IMR-90 (cell line): ENCODE measurements around the gene ZBP1. TPM values are rescaled to one million over a fixed set of nuclear protein-coding genes. Genes with fewer than 3 reads are reported as not detected.

Experiments used
- ATAC-seq: fragments of 200-7000 bp; cut with Tn5 transposase; 2 replicates; pipeline ENCODE4 v1.9.1; 2020; ENCODE audit warnings: low read depth, mild to moderate bottlenecking, moderate library complexity
- BruUV-seq: library from RNA; stranded (reverse); fragments of 400-500 nt; replicated peaks from 2 replicates; lab custom pipeline; 2021; lab: Mats Ljungman, UMichigan
- CTCF ChIA-PET: fragments of 300-600 bp; formaldehyde crosslinking; extraction: SDS; loops from one replicate; lab custom pipeline; 2021; ENCODE audit warnings: antibody characterized with exemption; lab: Yijun Ruan, JAX
- POLR2A ChIA-PET: fragments of 300-600 bp; sonication (Branson Sonifier 250); formaldehyde crosslinking; loops from one replicate; lab custom pipeline; 2022; ENCODE audit warnings: antibody characterized with exemption; ENCODE audit not compliant: unreplicated experiment; lab: Charles Lee
- DNase-seq: peaks from one replicate; pipeline ENCODE4 v3.0.0; 2013
- H2AFZ ChIP-seq: replicated peaks from 2 replicates; pipeline ENCODE3; 2013; ENCODE audit warnings: low read length, mild to moderate bottlenecking; ENCODE audit not compliant: poor library complexity
- H2AK5ac ChIP-seq: 2 replicates; pipeline ENCODE4 v1.6.1; 2013; ENCODE audit warnings: low read depth, low read length, inconsistent platforms
- H2AK9ac ChIP-seq: replicated peaks from 2 replicates; pipeline ENCODE3; 2013; ENCODE audit warnings: mild to moderate bottlenecking, low read depth, low read length, moderate library complexity; ENCODE audit not compliant: poor library complexity
- H2BK120ac ChIP-seq: 2 replicates; pipeline ENCODE4 v1.6.1; 2013; ENCODE audit warnings: low read depth, low read length, inconsistent platforms
- H2BK15ac ChIP-seq: 3 replicates; pipeline ENCODE4 v1.6.1; 2013; ENCODE audit warnings: low read depth, low read length, inconsistent platforms
- H2BK20ac ChIP-seq: 2 replicates; pipeline ENCODE4 v1.6.1; 2013; ENCODE audit warnings: low read depth, mild to moderate bottlenecking, inconsistent platforms, low read length, moderate library complexity
- H2BK5ac ChIP-seq: 2 replicates; pipeline ENCODE4 v1.6.1; 2013; ENCODE audit warnings: mild to moderate bottlenecking, low read depth, low read length, inconsistent platforms; ENCODE audit not compliant: poor library complexity, severe bottlenecking
- H3K14ac ChIP-seq: replicated peaks from 2 replicates; pipeline ENCODE4 v1.6.1; 2013; ENCODE audit warnings: low read depth, low read length, inconsistent platforms
- H3K18ac ChIP-seq: 2 replicates; pipeline ENCODE4 v1.6.1; 2013; ENCODE audit warnings: low read depth, low read length, control low read depth
- H3K23ac ChIP-seq: 2 replicates; pipeline ENCODE4 v1.6.1; 2013; ENCODE audit warnings: low read depth, low read length, inconsistent platforms
- H3K27ac ChIP-seq: 2 replicates; pipeline ENCODE4 v1.5.1; 2013; ENCODE audit warnings: mild to moderate bottlenecking, control low read depth, low read length; ENCODE audit not compliant: insufficient read depth
- H3K27me3 ChIP-seq: 2 replicates; pipeline ENCODE4 v1.6.1; 2013; ENCODE audit warnings: low read length; ENCODE audit not compliant: control insufficient read depth, insufficient read depth
- H3K36me3 ChIP-seq: 2 replicates; pipeline ENCODE4 v1.6.1; 2013; ENCODE audit warnings: low read length, mixed read lengths; ENCODE audit not compliant: control insufficient read depth, insufficient read depth
- H3K4ac ChIP-seq: 2 replicates; pipeline ENCODE4 v1.6.1; 2013; ENCODE audit warnings: low read depth, low read length, inconsistent platforms
- H3K4me1 ChIP-seq: 2 replicates; pipeline ENCODE4 v1.6.1; 2013; ENCODE audit warnings: low read length, mixed read lengths; ENCODE audit not compliant: control insufficient read depth, insufficient read depth
- H3K4me2 ChIP-seq: 2 replicates; pipeline ENCODE4 v1.6.1; 2013; ENCODE audit warnings: low read depth, mild to moderate bottlenecking, control low read depth, low read length, moderate library complexity
- H3K4me3 ChIP-seq: 2 replicates; pipeline ENCODE4 v1.5.1; 2013; ENCODE audit warnings: low read depth, mild to moderate bottlenecking, control low read depth, low read length, moderate library complexity; ENCODE audit not compliant: insufficient read depth
- H3K56ac ChIP-seq: 2 replicates; pipeline ENCODE4 v1.6.1; 2013; ENCODE audit warnings: low read length, inconsistent platforms; ENCODE audit not compliant: insufficient read depth; ENCODE audit errors: extremely low read depth
- H3K79me1 ChIP-seq, 2 experiments: 2 replicates each; pipeline ENCODE4 v1.6.1; 2013; ENCODE audit warnings: low read length in 2 of 2, inconsistent platforms in 1 of 2, low read depth in 1 of 2
- H3K9ac ChIP-seq: 2 replicates; pipeline ENCODE4 v1.6.1; 2013; ENCODE audit warnings: low read depth, low read length, control low read depth
- H3K9me1 ChIP-seq: 2 replicates; pipeline ENCODE4 v1.6.1; 2013; ENCODE audit warnings: low read length, inconsistent platforms; ENCODE audit not compliant: insufficient read depth
- H3K9me3 ChIP-seq: 2 replicates; pipeline ENCODE4 v1.6.1; 2013; ENCODE audit warnings: low read length; ENCODE audit not compliant: control insufficient read depth, insufficient read depth
- H4K20me1 ChIP-seq: 2 replicates; pipeline ENCODE4 v1.6.1; 2013; ENCODE audit warnings: low read length, inconsistent platforms; ENCODE audit not compliant: insufficient read depth
- H4K5ac ChIP-seq: 2 replicates; pipeline ENCODE4 v1.6.1; 2013; ENCODE audit warnings: mild to moderate bottlenecking, low read depth, low read length, control low read depth
- H4K8ac ChIP-seq, 2 experiments: 2 replicates each; pipeline ENCODE4 v1.6.1; 2013; ENCODE audit warnings: low read depth in 2 of 2, low read length in 2 of 2, control low read depth in 1 of 2, inconsistent platforms in 1 of 2
- H4K91ac ChIP-seq: 2 replicates; pipeline ENCODE4 v1.6.1; 2013; ENCODE audit warnings: low read depth, low read length, inconsistent platforms; ENCODE audit not compliant: insufficient read depth
- BHLHE40 ChIP-seq: fragments of 150-350 bp; IDR thresholded peaks from 2 replicates; pipeline ENCODE4 v1.6.1; 2016; ENCODE audit warnings: mild to moderate bottlenecking, low read depth, low read length
- CEBPB ChIP-seq: IDR thresholded peaks from 2 replicates; pipeline ENCODE4 v1.6.1; 2012; ENCODE audit warnings: low read depth, low read length, improper control_type of control experiment
- CHD1 ChIP-seq: IDR thresholded peaks from 2 replicates; pipeline ENCODE4 v1.6.1; 2012; ENCODE audit warnings: low read depth, low read length, improper control_type of control experiment
- FOS ChIP-seq: fragments of 150-350 bp; IDR thresholded peaks from 2 replicates; pipeline ENCODE4 v1.6.1; 2016; ENCODE audit warnings: low read depth, low read length
- MAFK ChIP-seq: IDR thresholded peaks from 2 replicates; pipeline ENCODE4 v1.6.1; 2012; ENCODE audit warnings: low read depth, low read length, improper control_type of control experiment
- MAZ ChIP-seq: IDR thresholded peaks from 2 replicates; pipeline ENCODE4 v1.6.1; 2012; ENCODE audit warnings: low read depth, mild to moderate bottlenecking, low read length, improper control_type of control experiment, moderate library complexity, borderline replicate concordance
- MXI1 ChIP-seq: IDR thresholded peaks from 2 replicates; pipeline ENCODE4 v1.6.1; 2012; ENCODE audit warnings: low read depth, mild to moderate bottlenecking, low read length, moderate library complexity, borderline replicate concordance
- POLR2A ChIP-seq: IDR thresholded peaks from 2 replicates; pipeline ENCODE4 v1.6.1; 2012; ENCODE audit warnings: mild to moderate bottlenecking, low read depth, low read length
- RCOR1 ChIP-seq: IDR thresholded peaks from 2 replicates; pipeline ENCODE4 v1.6.1; 2012; ENCODE audit warnings: mild to moderate bottlenecking, low read length, improper control_type of control experiment; ENCODE audit not compliant: insufficient replicate concordance
- RFX5 ChIP-seq: IDR thresholded peaks from 2 replicates; pipeline ENCODE4 v1.8.0; 2012; ENCODE audit warnings: low read depth, mild to moderate bottlenecking, low read length, moderate library complexity
- SMC3 ChIP-seq: fragments of 150-350 bp; IDR thresholded peaks from 2 replicates; pipeline ENCODE4 v1.6.1; 2016; ENCODE audit warnings: low read depth, mild to moderate bottlenecking, antibody characterized with exemption, low read length, moderate library complexity
- WGBS, 2 experiments: methylation state at CpG; one replicate each; pipeline versions ENCODE4 v1.1.5 to v1.1.7; 2013; ENCODE audit warnings: missing lambda C conversion rate in 2 of 2; ENCODE audit not compliant: insufficient read length in 1 of 2; ENCODE audit errors: extremely low coverage in 2 of 2; 5-methylcytosine and 5-hydroxymethylcytosine counted together
- dilution Hi-C: fragments of 300-500 bp; cut with HindIII; formaldehyde crosslinking; loops from one replicate; pipeline ENCODE4 v1.14.3; 2018; ENCODE audit warnings: low sequenced_read_pairs; ENCODE audit not compliant: unreplicated experiment
- in situ Hi-C: fragments of 300-500 bp; cut with MboI; formaldehyde crosslinking; loops from 3 replicates; pipeline ENCODE4 v1.14.3; 2019; ENCODE audit warnings: low sequenced_read_pairs, inconsistent platforms, mixed read lengths
- intact Hi-C: fragments of 100-400 bp; cut with micrococcal nuclease; formaldehyde crosslinking; loops from 2 replicates; pipeline ENCODE4 v1.10.0; 2022
- polyA plus RNA-seq, 3 experiments: library from polyadenylated mRNA; depleted of rRNA; stranded (reverse); fragments of >200 nt; gene quantifications; 2 replicates each; pipeline ENCODE4 v1.2.3, GENCODE V29; 2012; ENCODE audit warnings: low replicate concordance in 1 of 3
- total RNA-seq: library from RNA; depleted of rRNA; stranded (reverse); fragments of >200 nt; gene quantifications from 2 replicates; pipeline ENCODE4 v1.2.3, GENCODE V29; 2012
- TF ChIP-seq, protein P1 (sequence below): fragments of 150-350 bp; IDR thresholded peaks from 2 replicates; pipeline ENCODE4 v1.6.1; 2017; ENCODE audit warnings: mild to moderate bottlenecking, antibody characterized with exemption, low read length, low read depth
- TF ChIP-seq, protein P2 (sequence below): conservative IDR thresholded peaks from 2 replicates; pipeline ENCODE4 v1.5.1; 2012; ENCODE audit warnings: mild to moderate bottlenecking, low read depth, low read length, improper control_type of control experiment
- TF ChIP-seq, protein P3 (sequence below): fragments of 150-350 bp; IDR thresholded peaks from 2 replicates; pipeline ENCODE4 v1.6.1; 2016; ENCODE audit warnings: low read depth, mild to moderate bottlenecking, low read length, moderate library complexity, borderline replicate concordance

The ZBP1 gene
- total and polyA plus RNA-seq, 2 of the 4 experiments (the other 2 are of a cell fraction), result not detected

DNA sequence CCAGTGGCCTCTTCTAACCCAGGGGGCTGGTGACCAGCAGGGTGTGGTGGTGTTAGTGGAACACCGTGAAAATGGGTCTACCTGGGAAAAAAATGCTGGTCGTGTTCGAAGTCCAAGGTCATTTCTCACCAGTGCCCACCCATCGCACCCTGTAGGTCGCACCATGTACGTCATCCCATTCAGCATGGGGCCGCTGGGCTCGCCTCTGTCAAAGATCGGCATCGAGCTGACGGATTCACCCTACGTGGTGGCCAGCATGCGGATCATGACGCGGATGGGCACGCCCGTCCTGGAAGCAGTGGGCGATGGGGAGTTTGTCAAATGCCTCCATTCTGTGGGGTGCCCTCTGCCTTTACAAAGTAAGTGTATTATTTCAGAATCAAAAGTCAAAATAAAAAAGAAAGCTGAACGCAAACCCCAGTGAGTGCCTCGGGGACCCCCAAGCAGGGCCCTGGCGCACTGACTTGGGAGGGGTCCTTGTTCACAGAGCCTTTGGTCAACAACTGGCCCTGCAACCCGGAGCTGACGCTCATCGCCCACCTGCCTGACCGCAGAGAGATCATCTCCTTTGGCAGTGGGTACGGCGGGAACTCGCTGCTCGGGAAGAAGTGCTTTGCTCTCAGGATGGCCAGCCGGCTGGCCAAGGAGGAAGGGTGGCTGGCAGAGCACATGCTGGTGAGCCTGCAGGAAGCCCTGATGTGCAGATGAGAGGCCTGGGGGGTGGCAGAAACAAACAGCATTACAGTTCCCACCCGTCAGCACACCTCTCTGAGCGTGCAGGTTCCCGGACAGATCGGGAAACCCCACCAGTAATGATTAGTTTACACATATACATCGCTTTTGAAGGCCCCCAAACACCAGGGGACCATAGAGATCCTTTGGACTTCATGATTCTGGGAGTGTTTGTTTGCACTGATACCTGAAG, 57.4 kb downstream of the ZBP1 start:
- H2AFZ ChIP-seq, result no peak overlapping the region
- no peaks in the 10 kb centered on the region for H3K36me3 ChIP-seq
- DNase-seq, result no peak
- POLR2A ChIA-PET, result no interaction called here
- H4K5ac ChIP-seq, result no peak overlapping the region
- in situ Hi-C loops (no loop called here), intact Hi-C loops (no loop called here), dilution Hi-C loops (no loop called here)
- no peak overlapping the region for H2BK20ac ChIP-seq
- H2BK5ac ChIP-seq, result no peak overlapping the region
- no peak overlapping the region for H2AK5ac ChIP-seq
- 82% methylated on average over 10 of the region's 35 CpGs; no CpG with 5 or more reads in 1 of the 2 experiments for WGBS, 2 experiments
- no peaks in the 10 kb centered on the region for H3K4me1 ChIP-seq
- no peaks in the 10 kb centered on the region for H3K9me3 ChIP-seq
- BruUV-seq, result no TSS peak
- no peak overlapping the region for H3K56ac ChIP-seq
- H3K23ac ChIP-seq, result no peak overlapping the region
- no peak overlapping the region for H3K4me2 ChIP-seq
- H3K4me3 ChIP-seq, result no peak overlapping the region
- ATAC-seq, result no peak
- no peak overlapping the region for H2BK15ac ChIP-seq
- H4K20me1 ChIP-seq, result no peaks in the 10 kb centered on the region
- H3K14ac ChIP-seq, result no peak overlapping the region
- H3K4ac ChIP-seq, result no peak overlapping the region
- H3K27ac ChIP-seq, result no peak overlapping the region
- no peaks in the 10 kb centered on the region for H3K79me1 ChIP-seq
- peaks cover 7% of the 10 kb centered on the region for H3K27me3 ChIP-seq
- no peak overlapping the region for H2BK120ac ChIP-seq
- no peaks in the 10 kb centered on the region for H3K9me1 ChIP-seq
- no peak overlapping the region for H2AK9ac ChIP-seq
- H4K8ac ChIP-seq, result no peak overlapping the region
- H3K18ac ChIP-seq, result no peak overlapping the region
- H4K91ac ChIP-seq, result no peak overlapping the region
- no peak overlapping the region for H3K9ac ChIP-seq
- no peak for TF ChIP-seq CHD1
- no peak for TF ChIP-seq MAFK
- no peak for TF ChIP-seq BHLHE40
- TF ChIP-seq SMC3, result no peak
- no peak for TF ChIP-seq CEBPB
- no peak for TF ChIP-seq POLR2A
- no peak for TF ChIP-seq FOS
- no peak for TF ChIP-seq RFX5
- TF ChIP-seq, protein P1, sequence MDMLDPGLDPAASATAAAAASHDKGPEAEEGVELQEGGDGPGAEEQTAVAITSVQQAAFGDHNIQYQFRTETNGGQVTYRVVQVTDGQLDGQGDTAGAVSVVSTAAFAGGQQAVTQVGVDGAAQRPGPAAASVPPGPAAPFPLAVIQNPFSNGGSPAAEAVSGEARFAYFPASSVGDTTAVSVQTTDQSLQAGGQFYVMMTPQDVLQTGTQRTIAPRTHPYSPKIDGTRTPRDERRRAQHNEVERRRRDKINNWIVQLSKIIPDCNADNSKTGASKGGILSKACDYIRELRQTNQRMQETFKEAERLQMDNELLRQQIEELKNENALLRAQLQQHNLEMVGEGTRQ, result no peak
- TF ChIP-seq RCOR1, result no peak
- TF ChIP-seq, protein P2, sequence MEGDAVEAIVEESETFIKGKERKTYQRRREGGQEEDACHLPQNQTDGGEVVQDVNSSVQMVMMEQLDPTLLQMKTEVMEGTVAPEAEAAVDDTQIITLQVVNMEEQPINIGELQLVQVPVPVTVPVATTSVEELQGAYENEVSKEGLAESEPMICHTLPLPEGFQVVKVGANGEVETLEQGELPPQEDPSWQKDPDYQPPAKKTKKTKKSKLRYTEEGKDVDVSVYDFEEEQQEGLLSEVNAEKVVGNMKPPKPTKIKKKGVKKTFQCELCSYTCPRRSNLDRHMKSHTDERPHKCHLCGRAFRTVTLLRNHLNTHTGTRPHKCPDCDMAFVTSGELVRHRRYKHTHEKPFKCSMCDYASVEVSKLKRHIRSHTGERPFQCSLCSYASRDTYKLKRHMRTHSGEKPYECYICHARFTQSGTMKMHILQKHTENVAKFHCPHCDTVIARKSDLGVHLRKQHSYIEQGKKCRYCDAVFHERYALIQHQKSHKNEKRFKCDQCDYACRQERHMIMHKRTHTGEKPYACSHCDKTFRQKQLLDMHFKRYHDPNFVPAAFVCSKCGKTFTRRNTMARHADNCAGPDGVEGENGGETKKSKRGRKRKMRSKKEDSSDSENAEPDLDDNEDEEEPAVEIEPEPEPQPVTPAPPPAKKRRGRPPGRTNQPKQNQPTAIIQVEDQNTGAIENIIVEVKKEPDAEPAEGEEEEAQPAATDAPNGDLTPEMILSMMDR, result no peak
- TF ChIP-seq MAZ, result no peak
- TF ChIP-seq, protein P3, sequence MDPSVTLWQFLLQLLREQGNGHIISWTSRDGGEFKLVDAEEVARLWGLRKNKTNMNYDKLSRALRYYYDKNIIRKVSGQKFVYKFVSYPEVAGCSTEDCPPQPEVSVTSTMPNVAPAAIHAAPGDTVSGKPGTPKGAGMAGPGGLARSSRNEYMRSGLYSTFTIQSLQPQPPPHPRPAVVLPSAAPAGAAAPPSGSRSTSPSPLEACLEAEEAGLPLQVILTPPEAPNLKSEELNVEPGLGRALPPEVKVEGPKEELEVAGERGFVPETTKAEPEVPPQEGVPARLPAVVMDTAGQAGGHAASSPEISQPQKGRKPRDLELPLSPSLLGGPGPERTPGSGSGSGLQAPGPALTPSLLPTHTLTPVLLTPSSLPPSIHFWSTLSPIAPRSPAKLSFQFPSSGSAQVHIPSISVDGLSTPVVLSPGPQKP, result no peak
- no peak for TF ChIP-seq MXI1
- CTCF ChIA-PET, result no interaction called here
